SK-N-SH (cell line): ENCODE results near the gene PGP. TPM values are rescaled to one million over a fixed set of nuclear protein-coding genes. Genes with fewer than 3 reads are reported as not detected.

Source experiments
- CTCF ChIA-PET: fragments of 300-600, 350-600 bp; formaldehyde crosslinking; extraction: SDS; loops from one replicate; lab custom pipeline; 2021; lab: Yijun Ruan, JAX
- POLR2A ChIA-PET: fragments of 350-600 bp; sonication (Branson Sonifier 250); formaldehyde crosslinking; extraction: SDS; loops from one replicate; lab custom pipeline; 2020; ENCODE audit warnings: antibody characterized with exemption, inconsistent platforms; lab: Yijun Ruan, JAX
- DNase-seq: peaks from one replicate; pipeline ENCODE4 v3.0.0; 2012
- H2AFZ ChIP-seq: fragments of 200-600 bp; sonication (generic); 2 replicates; pipeline ENCODE4 v1.8.1; 2016; ENCODE audit warnings: antibody characterized with exemption, mild to moderate bottlenecking, low read depth
- H3F3A ChIP-seq: fragments of 200-600 bp; sonication (generic); replicated peaks from 2 replicates; pipeline ENCODE3; 2016; ENCODE audit warnings: antibody characterized with exemption, mild to moderate bottlenecking; ENCODE audit not compliant: insufficient read depth
- H3K27ac ChIP-seq, 2 experiments: fragments of 200-500 bp in 1 of 2; fragments of 200-600 bp in 1 of 2; sonication (Bioruptor generic) in 1 of 2; sonication (generic), shearing (Covaris generic) in 1 of 2; 2 replicates each; pipeline versions ENCODE4 v1.5.1 to v1.6.1; 2014 to 2016; ENCODE audit warnings: low read depth in 2 of 2, inconsistent platforms in 1 of 2, low read length in 1 of 2, mild to moderate bottlenecking in 1 of 2, mixed read lengths in 1 of 2
- H3K27me3 ChIP-seq: fragments of 200-600 bp; sonication (generic), shearing (Covaris generic); 2 replicates; pipeline ENCODE4 v1.6.1; 2016; ENCODE audit warnings: mixed run types; ENCODE audit not compliant: insufficient read depth
- H3K36me3 ChIP-seq, 2 experiments: fragments of 200-500 bp in 1 of 2; fragments of 200-600 bp in 1 of 2; sonication (Bioruptor generic) in 1 of 2; sonication (generic) in 1 of 2; replicated peaks in 1 of 2; 2 replicates each; pipeline versions ENCODE3 to v1.5.1; 2014 to 2016; ENCODE audit warnings: low read length in 1 of 2, mild to moderate bottlenecking in 1 of 2; ENCODE audit not compliant: insufficient read depth in 2 of 2, control insufficient read depth in 1 of 2
- H3K4me1 ChIP-seq, 2 experiments: fragments of 200-500 bp in 1 of 2; fragments of 200-600 bp in 1 of 2; sonication (Bioruptor generic) in 1 of 2; sonication (generic), shearing (Covaris generic) in 1 of 2; 2 replicates each; pipeline versions ENCODE4 v1.5.1 to v1.6.1; 2014 to 2016; ENCODE audit warnings: low read depth in 1 of 2, low read length in 1 of 2, mixed run types in 1 of 2; ENCODE audit not compliant: insufficient read depth in 2 of 2, control insufficient read depth in 1 of 2
- H3K4me2 ChIP-seq: fragments of 200-600 bp; sonication (generic), shearing (Covaris generic); 2 replicates; pipeline ENCODE4 v1.6.1; 2017; ENCODE audit warnings: mixed run types
- H3K4me3 ChIP-seq, 2 experiments: fragments of 200-500 bp in 1 of 2; fragments of 200-600 bp in 1 of 2; sonication (Bioruptor generic) in 1 of 2; sonication (generic), shearing (Covaris generic) in 1 of 2; 2 replicates each; pipeline versions ENCODE4 v1.5.1 to v1.8.1; 2014 to 2016; ENCODE audit warnings: low read depth in 2 of 2, inconsistent platforms in 1 of 2, low read length in 1 of 2, mild to moderate bottlenecking in 1 of 2, mixed read lengths in 1 of 2, moderate library complexity in 1 of 2
- H3K79me2 ChIP-seq: fragments of 200-600 bp; sonication (generic); 2 replicates; pipeline ENCODE4 v1.8.1; 2017; ENCODE audit warnings: mild to moderate bottlenecking; ENCODE audit not compliant: insufficient read depth
- H3K9ac ChIP-seq: fragments of 200-600 bp; sonication (generic); 2 replicates; pipeline ENCODE4 v1.6.1; 2017; ENCODE audit warnings: mixed run types
- H3K9me2 ChIP-seq: fragments of 200-600 bp; sonication (generic); 2 replicates; pipeline ENCODE4 v1.6.1; 2017; ENCODE audit warnings: mixed run types
- H3K9me3 ChIP-seq: fragments of 200-600 bp; sonication (generic); 2 replicates; pipeline ENCODE4 v1.6.1; 2017; ENCODE audit warnings: mixed run types, mild to moderate bottlenecking, moderate library complexity
- H4K20me1 ChIP-seq: fragments of 200-600 bp; sonication (generic); 2 replicates; pipeline ENCODE4 v1.6.1; 2017; ENCODE audit warnings: mild to moderate bottlenecking, mixed run types; ENCODE audit not compliant: insufficient read depth
- CHD2 ChIP-seq: fragments of 150-350 bp; IDR thresholded peaks from 2 replicates; pipeline ENCODE4 v1.6.1; 2018; ENCODE audit warnings: low read length; ENCODE audit not compliant: partially characterized antibody
- ELF1 ChIP-seq: IDR thresholded peaks from 2 replicates; pipeline ENCODE4 v1.4.0; 2012
- FOXJ3 ChIP-seq: sonication (generic); formaldehyde crosslinking; IDR thresholded peaks from 2 replicates; pipeline ENCODE4 v1.5.1; 2020; ENCODE audit warnings: mild to moderate bottlenecking, missing genetic modification reagents
- JUND ChIP-seq: IDR thresholded peaks from 2 replicates; pipeline ENCODE4 v1.4.0; 2012
- MXI1 ChIP-seq: IDR thresholded peaks from 2 replicates; pipeline ENCODE4 v1.6.1; 2012; ENCODE audit warnings: mild to moderate bottlenecking, low read depth, low read length, improper control_type of control experiment
- PBX3 ChIP-seq: IDR thresholded peaks from 2 replicates; pipeline ENCODE4; 2012
- POLR2AphosphoS5 ChIP-seq: IDR thresholded peaks from 2 replicates; pipeline ENCODE4 v1.6.1; 2012; ENCODE audit warnings: low read depth, low read length
- RCOR1 ChIP-seq: fragments of 150-350 bp; IDR thresholded peaks from 2 replicates; pipeline ENCODE4 v1.6.1; 2017; ENCODE audit warnings: antibody characterized with exemption, low read length
- REST ChIP-seq: IDR thresholded peaks from 2 replicates; pipeline ENCODE4 v1.6.1; 2012; ENCODE audit warnings: mild to moderate bottlenecking, low read depth, low read length, moderate library complexity
- RFX5 ChIP-seq: IDR thresholded peaks from 2 replicates; pipeline ENCODE4 v1.6.1; 2012; ENCODE audit warnings: mild to moderate bottlenecking, improper control_type of control experiment, low read length
- SIN3A ChIP-seq: IDR thresholded peaks from 2 replicates; pipeline ENCODE4 v1.6.1; 2012; ENCODE audit warnings: low read depth, mild to moderate bottlenecking, low read length, moderate library complexity, borderline replicate concordance
- TAF1 ChIP-seq: IDR thresholded peaks from 2 replicates; pipeline ENCODE4 v1.6.1; 2012; ENCODE audit warnings: low read depth, mild to moderate bottlenecking, low read length, moderate library complexity, borderline replicate concordance
- ZBTB33 ChIP-seq: IDR thresholded peaks from 2 replicates; pipeline ENCODE4 v1.4.0; 2012; ENCODE audit warnings: low read depth, borderline replicate concordance
- WGBS: methylation state at CpG from one replicate; pipeline ENCODE4 v1.1.6; 2017; ENCODE audit warnings: low lambda C conversion rate; 5-methylcytosine and 5-hydroxymethylcytosine counted together
- polyA plus RNA-seq, 3 experiments: library from polyadenylated mRNA; depleted of rRNA; stranded (reverse); fragments of >200 nt; gene quantifications; 2 replicates each; pipeline ENCODE4 v1.2.3, GENCODE V29; 2012

The PGP gene
- polyA plus RNA-seq, 1 of the 3 experiments (the other 2 are of a cell fraction): 10.3 TPM

GRCh38 chr16:2199621-2200139 is 15.0 kb downstream of the PGP start:
- Histone ChIP-seq H3K4me1 (peaks cover 0 to 17% of the 10 kb centered on the region in 2 experiments; a peak in 2 of 4 replicates), H3K9ac (no peak overlapping the region), H3K79me2 (no peaks in the 10 kb centered on the region), H3K27ac (no peak overlapping the region), H2AFZ (no peak overlapping the region), H3K9me3 (no peaks in the 10 kb centered on the region), H4K20me1 (no peaks in the 10 kb centered on the region), H3K27me3 (no peaks in the 10 kb centered on the region), H3K4me2 (no peak overlapping the region), H3K4me3 (no peak overlapping the region), H3K36me3 (no peaks in the 10 kb centered on the region), H3K9me2 (no peaks in the 10 kb centered on the region), H3F3A (peaks cover 4% of the 10 kb centered on the region)
- ChIA-PET POLR2A (interaction anchor here (1.7 kb wide), 1 partner anchor 44 kb away, joined by 5 read pairs; the partner anchor contains the start of gene TRAF7), CTCF (no interaction called here)
- no peak for TF ChIP-seq ZBTB33
- TF ChIP-seq RCOR1: no peak
- no peak for TF ChIP-seq PBX3
- no peak for TF ChIP-seq POLR2AphosphoS5
- TF ChIP-seq REST: no peak
- no peak for TF ChIP-seq SIN3A
- no peak for TF ChIP-seq FOXJ3
- no peak for TF ChIP-seq RFX5
- TF ChIP-seq CHD2: no peak
- 71% methylated on average over 5 of the region's 14 CpGs for WGBS
- no peak for DNase-seq

GRCh38 chr16:2199095-2199494 is 15.5 kb downstream of the PGP start:
- Histone ChIP-seq H3K27me3 (no peaks in the 10 kb centered on the region), H3K9me3 (no peaks in the 10 kb centered on the region), H3K9ac (no peak overlapping the region), H3K4me1 (peaks cover 0 to 18% of the 10 kb centered on the region in 2 experiments; a peak in 1 of 4 replicates), H3K79me2 (no peaks in the 10 kb centered on the region), H3K9me2 (no peaks in the 10 kb centered on the region), H3K4me2 (no peak overlapping the region), H3K36me3 (no peaks in the 10 kb centered on the region), H3K27ac (no peak overlapping the region), H3K4me3 (no peak overlapping the region), H3F3A (no peaks in the 10 kb centered on the region), H4K20me1 (no peaks in the 10 kb centered on the region), H2AFZ (no peak overlapping the region)
- DNase-seq: no peak
- ChIA-PET CTCF (interaction anchor here (1.0 kb wide), 2 partner anchors 46 to 52 kb away, joined by 3 to 4 read pairs; partner anchors contain the start of gene ECI1), POLR2A (interaction anchor here (1.7 kb wide), 1 partner anchor 44 kb away, joined by 5 read pairs; the partner anchor contains the start of gene TRAF7)
- 62% methylated on average over 3 of the region's 5 CpGs for WGBS
- TF ChIP-seq TAF1: no peak
- TF ChIP-seq RFX5: no peak
- TF ChIP-seq JUND: no peak
- TF ChIP-seq ZBTB33: no peak
- TF ChIP-seq ELF1: no peak
- no peak for TF ChIP-seq REST
- no peak for TF ChIP-seq MXI1
